IPS-18c (cell line): ENCODE data around the gene GPATCH2L.

Source experiments
- H3K4me3 ChIP-seq: 2 replicates; pipeline ENCODE4 v1.7.0; 2013; ENCODE audit warnings: low read depth, mild to moderate bottlenecking, low read length, moderate library complexity; ENCODE audit not compliant: insufficient read depth
- H3K9me3 ChIP-seq: one replicate; pipeline ENCODE4 v1.6.1; 2013; ENCODE audit warnings: mild to moderate bottlenecking, low read length, moderate library complexity; ENCODE audit not compliant: control insufficient read depth, insufficient read depth

Gene GPATCH2L

DNA sequence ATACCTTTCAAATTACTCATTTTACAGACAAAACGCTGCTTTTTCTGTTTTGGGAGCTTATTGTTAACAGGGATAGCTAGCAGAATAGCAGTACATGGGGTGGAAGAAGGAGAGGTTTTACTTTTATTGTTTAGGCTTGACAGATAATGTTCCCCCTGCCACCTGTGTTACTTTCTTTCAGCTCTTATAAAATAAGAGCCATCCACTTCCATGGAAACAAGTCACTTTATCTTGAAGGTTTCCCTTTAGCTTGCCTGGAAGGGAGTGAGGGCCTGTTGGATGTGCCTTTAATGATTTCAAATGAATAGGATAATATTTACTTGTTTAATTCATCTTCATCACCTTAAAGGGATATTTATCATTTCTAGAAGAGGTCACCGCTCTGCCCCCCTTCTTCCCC lies 23.3 kb downstream of the GPATCH2L start:
- Histone ChIP-seq H3K9me3 (no peaks in the 10 kb centered on the region), H3K4me3 (no peak overlapping the region)

DNA sequence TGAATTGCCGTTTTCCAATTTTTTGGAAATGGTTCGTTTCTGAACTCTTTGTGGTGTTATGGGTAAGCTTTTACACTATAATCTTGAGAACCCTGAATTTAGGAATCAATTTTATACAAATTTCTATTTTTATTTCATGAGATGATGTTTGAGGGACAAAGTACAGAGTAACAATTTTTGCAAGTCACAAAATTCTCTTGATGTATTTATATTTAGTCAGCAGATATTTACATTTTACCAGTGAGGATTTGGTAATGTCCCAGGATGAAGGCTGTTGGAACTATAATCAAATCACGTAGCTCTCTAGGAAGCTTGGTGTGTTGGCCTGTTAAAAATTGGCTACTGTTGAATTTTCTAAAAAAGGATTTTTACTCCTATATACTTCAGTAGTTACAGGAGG lies 24.2 kb downstream of the GPATCH2L start:
- Histone ChIP-seq H3K9me3 (no peaks in the 10 kb centered on the region), H3K4me3 (no peak overlapping the region)

DNA sequence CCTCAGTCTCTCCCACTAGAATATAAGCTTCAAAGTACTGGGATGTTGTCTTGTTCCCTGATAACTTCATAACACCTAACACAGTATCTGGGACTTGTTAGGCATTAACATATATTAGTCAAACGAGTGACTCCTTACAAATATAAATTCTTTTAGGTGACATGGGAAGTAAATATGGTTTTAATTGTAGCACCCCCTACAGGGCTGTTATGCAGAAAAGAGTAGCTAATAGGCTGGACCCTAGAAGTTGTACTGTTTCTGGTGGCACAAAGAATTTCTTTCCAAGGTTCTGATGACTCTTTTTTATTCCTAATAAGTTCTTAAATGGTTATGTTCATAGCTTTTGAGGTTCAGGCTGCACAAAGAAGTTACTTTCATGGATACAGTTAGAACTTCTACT lies 29.8 kb downstream of the GPATCH2L start:
- no peaks in the 10 kb centered on the region for H3K9me3 ChIP-seq
- no peak overlapping the region for H3K4me3 ChIP-seq

DNA sequence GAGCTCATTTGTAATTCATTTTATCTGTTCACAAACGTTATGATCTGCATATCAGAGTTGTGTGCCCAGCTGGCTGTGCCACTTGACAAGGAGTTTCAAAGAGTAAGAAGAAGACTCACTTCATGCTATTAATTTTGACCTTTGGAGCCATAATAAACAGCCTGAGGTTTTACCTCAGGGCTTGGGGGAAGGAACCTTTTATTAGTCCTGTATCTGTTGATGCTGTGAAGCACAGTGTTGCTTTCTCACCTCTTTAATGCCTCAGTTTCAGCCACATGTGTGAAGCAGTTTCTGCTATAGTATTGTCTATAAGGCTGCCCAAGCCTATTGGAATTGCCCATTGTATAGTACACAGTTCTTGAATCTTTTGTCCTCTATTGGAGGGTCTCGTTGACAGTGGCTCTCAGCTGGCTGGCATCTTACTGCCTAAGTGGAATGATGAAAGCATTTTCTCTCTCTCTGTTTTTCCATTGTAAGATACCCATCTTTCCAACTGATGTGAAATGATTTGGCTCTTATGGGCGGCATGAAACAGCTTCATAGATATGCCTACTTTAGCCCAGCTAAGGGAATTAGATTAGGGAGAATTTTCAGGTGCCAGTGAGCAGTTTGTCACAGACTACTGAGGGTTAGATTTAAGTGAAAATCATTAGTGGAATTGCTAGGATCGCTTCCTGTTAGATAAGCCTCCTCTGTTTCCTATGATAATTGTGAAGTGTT lies 34.7 kb downstream of the GPATCH2L start:
- Histone ChIP-seq H3K9me3 (no peaks in the 10 kb centered on the region), H3K4me3 (no peak overlapping the region)

DNA sequence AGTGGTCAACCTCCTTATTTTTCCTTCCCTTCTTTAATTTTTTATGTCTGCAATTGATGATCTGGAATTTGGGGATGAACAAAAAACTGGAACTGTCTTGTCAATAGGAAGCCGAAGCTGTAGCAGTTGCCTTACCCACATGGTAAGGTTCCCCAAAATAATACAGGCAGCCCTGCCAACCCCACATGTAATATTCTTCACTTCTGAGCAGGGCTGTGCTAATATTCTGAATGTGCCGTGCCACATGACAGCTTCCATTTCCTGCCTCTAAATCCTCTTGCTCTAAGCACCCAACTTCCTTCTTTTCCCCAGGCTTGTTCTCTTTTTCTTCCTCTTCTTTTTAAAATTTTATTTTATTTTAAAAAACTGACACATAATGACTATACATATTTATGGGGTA lies 39.6 kb downstream of the GPATCH2L start:
- H3K4me3 ChIP-seq, result no peak overlapping the region
- no peaks in the 10 kb centered on the region for H3K9me3 ChIP-seq

DNA sequence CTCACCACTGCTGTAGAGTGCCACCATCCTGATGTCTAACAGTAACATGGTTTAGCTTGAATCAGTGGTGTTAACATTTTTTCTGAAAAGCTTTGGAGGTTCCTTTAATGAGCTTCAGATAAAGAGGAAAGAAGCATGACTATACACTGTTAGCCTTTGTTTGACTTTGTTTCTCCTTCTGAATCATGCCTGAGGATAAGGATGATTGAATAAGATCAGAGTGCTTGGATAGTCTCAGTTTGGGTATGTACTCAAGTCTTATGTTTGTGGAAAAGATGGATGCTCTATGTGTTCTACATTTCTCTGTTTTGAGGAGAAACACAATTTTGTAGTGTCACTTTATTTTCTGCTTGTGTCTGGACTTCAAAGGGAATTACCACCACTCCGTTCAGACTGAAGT lies 42.0 kb downstream of the GPATCH2L start:
- H3K9me3 ChIP-seq, result no peaks in the 10 kb centered on the region
- H3K4me3 ChIP-seq, result no peak overlapping the region

DNA sequence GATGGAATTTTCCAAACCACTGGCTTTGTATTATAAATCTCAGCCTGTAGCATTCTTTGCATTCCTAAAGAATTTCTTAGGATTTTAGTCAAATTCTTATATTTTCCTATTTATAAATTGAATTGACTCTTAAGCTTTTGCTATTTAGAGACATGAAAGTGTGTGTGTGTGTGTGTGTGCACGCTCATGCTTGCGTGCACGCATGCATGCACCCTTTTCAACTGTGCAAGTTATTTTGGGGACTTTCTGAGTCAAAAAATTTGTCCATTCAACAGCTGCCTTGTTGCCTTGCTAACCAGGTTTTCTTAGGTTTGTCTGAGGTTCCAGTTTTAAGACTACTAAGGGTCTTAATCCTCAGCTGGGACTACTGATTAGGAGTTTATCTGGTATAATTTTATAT lies 42.6 kb downstream of the GPATCH2L start:
- H3K9me3 ChIP-seq, result no peaks in the 10 kb centered on the region
- H3K4me3 ChIP-seq, result no peak overlapping the region

DNA sequence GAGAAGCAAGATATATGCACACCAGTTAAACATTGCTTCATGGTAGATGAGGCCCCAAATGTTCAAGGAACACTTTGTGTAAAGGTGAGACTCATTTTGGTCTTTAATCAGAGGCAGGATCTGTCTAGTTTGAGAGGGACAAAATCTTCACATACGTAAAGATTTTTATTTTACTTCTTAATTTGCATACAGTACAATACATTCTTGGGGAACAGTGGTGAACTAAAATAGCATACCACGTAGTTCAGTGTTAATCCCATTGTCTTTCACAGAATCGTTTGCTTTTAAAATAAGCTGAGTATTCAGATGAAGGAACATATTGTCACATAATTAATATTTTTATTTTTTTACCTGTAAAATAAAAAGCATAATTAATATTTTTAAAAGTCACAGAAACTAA lies 43.3 kb downstream of the GPATCH2L start:
- H3K9me3 ChIP-seq, result no peaks in the 10 kb centered on the region
- H3K4me3 ChIP-seq, result no peak overlapping the region

DNA sequence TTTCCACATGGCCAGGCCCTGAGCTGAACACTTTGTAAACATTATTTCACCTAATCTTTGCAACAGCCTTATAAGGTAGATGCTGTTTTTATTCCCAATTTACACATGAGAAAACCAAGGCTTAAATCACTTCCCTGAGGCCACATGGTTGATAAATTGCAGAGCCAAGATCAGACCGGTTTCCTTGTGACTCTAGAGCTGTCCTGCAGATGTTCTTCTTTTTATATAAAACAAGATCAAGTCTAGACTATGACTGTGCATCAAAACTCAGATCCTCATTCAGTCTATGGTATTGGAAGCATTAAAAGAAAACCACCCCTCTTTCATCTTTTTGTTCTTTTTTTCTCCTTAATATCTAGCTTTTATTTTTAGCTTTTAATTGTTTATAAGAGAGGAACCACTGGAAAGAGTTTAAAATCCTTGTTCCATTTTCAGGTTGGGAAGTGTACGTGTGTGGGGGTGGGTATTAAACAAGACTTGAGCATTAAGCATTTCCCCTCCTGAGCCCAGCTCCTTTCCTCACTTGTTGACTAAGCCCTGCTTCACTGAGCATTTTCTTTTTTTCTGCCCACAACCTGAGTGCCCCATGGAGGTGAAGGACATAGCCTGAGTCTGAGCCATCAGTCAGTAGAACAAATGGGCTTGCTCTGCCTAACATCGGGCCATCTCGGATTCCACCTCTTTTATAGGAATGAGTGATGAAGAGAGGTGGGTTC lies 45.4 kb downstream of the GPATCH2L start:
- Histone ChIP-seq H3K4me3 (no peak overlapping the region), H3K9me3 (no peaks in the 10 kb centered on the region)

DNA sequence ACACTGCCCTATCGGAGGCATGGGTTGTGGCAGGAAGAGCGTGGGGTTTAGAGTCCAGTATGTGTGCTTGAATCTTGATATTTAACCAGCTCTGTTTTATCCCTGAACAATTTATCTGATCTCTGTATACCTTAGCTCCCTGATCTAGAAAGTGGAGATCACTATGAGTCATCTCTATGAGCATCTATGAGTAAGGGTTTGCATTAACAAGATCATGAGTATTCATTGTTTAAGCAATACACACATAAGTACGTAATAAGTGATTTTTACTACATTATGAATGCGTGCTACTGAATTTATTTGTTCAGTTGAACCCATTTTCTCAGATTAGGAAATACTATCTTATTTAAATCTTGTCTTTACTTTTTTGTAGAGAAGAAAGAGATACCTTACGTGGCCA lies 49.4 kb downstream of the GPATCH2L start:
- H3K9me3 ChIP-seq, result no peaks in the 10 kb centered on the region
- no peak overlapping the region for H3K4me3 ChIP-seq

DNA sequence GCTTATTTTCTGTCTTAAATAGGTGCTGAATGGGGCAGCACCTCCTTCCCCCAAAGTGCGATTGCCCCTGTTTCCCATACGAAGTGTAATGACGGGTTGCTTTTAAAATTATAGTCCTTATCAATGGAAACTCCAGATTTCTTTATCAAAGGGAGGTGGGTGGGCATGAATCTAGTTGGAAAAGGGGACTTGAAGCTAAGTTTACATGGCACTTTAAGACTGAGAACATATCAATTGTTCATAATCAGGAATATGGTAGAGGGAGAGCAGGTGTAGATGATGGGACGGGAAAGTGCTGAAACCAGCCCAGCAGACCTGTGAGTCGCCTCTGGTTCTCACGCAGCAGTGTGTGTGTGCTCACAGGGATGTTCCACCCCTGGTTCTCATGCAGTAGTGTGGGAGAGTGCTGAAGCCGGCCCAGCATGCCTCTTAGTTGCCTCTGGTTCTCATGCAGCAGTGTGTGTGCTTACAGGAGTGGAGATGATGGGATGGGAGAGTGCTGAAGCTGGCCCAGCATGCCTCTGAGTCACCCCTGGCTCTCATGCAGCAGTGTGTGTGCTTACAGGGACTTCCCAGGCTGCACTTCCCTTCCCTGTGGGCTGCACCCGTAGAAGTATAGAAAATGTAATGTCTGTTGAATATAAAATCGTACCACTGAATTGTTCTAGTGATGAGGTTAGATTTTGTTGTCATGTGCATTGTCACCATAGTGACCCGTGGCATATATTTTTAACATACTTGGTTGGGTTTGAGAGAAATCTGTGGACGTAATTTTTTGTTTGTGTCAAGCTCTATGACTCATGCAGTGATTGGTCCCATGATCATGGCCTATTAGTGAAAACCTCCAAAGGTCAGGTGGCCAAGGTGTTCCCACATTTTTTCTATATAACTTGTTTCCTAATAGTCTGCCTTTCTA lies 51.6 kb downstream of the GPATCH2L start:
- Histone ChIP-seq H3K4me3 (no peak overlapping the region), H3K9me3 (no peaks in the 10 kb centered on the region)

DNA sequence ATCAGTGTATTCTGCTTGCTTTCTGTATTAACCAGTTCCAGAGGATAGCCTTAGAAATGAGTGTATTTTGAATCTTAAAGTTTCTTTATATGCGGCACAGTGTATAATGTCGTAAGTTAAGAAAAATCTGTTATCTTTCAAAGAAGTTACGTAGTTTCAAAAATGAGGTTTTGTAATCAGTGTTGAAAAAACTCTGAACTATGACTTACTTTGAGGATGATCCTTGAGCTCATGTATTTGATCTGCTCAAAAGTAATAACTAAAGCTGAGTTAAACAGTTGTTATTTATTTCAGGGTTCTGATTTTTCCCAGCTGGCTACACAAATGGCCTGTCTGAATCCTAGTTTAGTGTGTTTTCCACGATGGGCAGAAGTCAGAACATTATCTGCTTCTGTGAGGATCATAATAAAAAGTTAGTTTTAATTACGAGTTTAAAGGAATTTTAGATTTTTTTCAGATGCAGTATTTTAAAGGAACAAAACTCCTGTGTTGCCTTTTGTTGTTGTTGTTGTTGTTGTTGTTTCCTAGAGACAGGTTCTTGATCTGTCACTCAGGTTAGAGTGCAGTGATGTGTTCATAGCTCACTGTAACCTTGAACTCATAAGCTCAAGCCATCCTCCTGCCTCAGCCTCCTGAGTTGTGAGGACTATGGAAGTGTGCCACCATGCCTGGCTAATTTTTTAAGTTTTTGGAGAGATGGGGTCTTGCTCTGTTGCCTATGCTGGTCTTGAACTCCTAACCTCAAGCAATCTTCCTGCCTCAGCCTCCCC lies 52.9 kb downstream of the GPATCH2L start:
- no peaks in the 10 kb centered on the region for H3K9me3 ChIP-seq

DNA sequence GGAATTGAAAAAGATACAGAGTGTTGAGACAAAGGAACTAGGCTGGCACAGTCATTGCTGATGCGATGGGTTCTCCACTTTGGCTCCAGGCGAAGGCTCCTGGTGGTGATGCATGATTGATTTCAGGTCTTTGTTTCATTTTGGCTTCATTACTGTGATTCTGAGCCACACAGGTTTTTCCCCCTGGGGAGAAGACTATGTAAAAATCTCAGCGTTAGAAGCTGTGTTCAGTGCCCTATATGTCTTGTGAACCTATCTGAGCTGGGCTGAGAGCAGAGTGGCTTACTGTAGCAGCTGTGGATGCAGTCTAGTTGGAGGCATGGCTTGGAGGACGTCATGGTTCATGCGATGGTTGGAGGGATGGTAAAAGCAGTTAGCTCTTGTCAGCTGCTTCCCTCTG lies 54.0 kb downstream of the GPATCH2L start:
- Histone ChIP-seq H3K4me3 (no peak overlapping the region), H3K9me3 (no peaks in the 10 kb centered on the region)

More for the DNA sequence above, 52.9 kb downstream of the GPATCH2L start:
- H3K4me3 ChIP-seq, result no peak overlapping the region

DNA sequence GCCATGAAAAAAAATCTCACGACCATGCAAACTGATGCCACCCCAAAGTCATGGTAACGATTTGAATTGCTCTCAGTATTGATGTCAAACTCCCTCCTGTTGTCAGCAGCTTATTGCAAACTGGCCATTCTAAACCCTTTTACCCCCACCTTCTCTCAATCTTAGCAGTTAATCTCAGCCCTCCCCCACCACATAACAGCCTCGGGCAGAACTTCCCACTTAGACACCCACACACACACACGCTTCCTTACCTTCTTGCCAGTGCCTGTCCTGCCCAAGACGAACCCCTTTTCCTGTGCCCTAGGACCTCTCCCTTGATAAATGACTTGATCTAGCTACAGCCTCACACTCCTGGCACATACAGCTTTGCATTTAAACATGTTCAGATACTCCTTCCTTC lies 56.6 kb downstream of the GPATCH2L start:
- H3K9me3 ChIP-seq, result no peaks in the 10 kb centered on the region
- no peak overlapping the region for H3K4me3 ChIP-seq

DNA sequence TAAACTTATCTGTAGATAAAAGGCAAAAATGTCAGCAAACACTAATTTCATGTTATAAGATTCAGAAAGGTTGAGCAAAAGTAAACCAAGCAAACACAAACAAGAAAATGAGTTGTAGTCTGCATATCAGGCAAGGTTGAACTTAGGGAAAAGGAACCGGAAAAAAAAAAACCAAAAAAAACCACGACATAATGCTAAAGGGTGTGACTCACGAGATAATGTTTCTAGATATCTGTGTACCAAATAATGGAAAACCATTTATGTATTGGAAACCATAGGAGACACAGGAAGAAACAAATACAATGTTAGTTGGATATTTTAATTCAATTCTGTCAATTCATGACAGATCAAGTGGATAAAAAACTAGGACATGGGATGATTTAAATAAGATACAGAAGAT lies 60.5 kb downstream of the GPATCH2L start:
- no peaks in the 10 kb centered on the region for H3K9me3 ChIP-seq

DNA sequence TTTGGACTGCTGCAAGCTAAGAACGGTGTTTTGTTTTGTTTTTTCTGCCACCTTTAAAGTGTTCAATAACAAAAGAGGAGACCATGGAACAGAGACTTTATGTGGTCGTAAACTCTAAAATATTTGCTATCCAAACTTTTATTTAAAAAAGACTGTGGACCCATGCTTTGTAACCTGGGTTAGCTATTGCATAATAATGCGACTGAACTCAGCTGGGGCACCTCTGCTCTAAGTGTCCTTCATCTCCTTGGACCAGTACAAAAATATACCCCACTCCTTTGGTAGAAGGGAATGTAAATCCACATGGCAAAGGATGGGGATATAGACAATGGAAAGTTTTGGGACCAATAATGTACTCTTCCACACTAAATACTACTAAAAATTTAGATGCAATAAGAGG lies 65.5 kb downstream of the GPATCH2L start:
- Histone ChIP-seq H3K4me3 (no peak overlapping the region), H3K9me3 (no peaks in the 10 kb centered on the region)

More for the DNA sequence above, 60.5 kb downstream of the GPATCH2L start:
- no peak overlapping the region for H3K4me3 ChIP-seq

DNA sequence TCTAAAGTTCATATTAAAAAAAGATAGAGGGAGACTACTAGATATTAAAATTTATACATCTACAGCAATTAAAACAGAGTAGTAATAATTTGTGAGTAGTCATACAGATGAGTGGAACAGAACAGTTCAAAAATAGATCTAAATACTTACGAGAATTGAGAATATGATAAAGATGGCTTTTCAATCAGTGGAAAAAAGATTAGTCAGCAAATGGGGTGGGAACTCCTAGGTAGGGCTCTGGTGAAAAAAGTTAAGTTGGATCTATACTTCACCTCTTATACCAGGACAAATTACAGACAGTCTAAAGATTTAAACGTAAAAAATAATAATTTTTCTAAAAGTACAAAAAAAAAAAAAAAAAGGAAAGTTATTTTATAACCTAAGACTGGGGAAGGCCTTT lies 66.9 kb downstream of the GPATCH2L start:
- no peaks in the 10 kb centered on the region for H3K9me3 ChIP-seq
- no peak overlapping the region for H3K4me3 ChIP-seq
